NCI-H2029 treated with DMSO at 0.1 percent for 48 hours (cell line): ENCODE results near the gene PIP4K2B.

Source experiments
- DNase-seq: peaks from one replicate; lab custom pipeline; 2025; lab: John Stamatoyannopoulos, UW

Gene PIP4K2B

GRCh38 chr17:38746004-38746848 lies 53.1 kb downstream of the PIP4K2B start:
- DNase-seq, result no peak

DNA sequence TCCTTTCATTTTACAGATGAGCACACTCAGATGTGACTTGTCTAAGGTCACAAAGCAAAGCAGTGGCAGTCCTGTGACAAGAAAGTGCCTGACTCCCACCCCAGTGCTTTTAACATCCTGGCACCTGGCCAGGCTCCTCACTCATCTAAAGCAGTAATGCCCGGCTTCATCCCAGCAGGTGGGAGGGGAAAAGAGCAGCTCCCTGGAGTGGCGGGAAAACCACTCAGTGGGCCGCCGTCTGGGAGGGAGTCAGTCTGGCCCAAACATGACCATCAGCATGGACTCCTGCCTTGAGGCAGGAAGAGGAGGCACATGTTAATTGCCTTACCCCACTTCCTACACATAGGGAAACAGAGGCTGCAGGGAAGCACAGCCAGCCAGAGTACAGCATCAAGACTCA lies 53.8 kb downstream of the PIP4K2B start:
- peak; percentile 29 for DNase-seq

DNA sequence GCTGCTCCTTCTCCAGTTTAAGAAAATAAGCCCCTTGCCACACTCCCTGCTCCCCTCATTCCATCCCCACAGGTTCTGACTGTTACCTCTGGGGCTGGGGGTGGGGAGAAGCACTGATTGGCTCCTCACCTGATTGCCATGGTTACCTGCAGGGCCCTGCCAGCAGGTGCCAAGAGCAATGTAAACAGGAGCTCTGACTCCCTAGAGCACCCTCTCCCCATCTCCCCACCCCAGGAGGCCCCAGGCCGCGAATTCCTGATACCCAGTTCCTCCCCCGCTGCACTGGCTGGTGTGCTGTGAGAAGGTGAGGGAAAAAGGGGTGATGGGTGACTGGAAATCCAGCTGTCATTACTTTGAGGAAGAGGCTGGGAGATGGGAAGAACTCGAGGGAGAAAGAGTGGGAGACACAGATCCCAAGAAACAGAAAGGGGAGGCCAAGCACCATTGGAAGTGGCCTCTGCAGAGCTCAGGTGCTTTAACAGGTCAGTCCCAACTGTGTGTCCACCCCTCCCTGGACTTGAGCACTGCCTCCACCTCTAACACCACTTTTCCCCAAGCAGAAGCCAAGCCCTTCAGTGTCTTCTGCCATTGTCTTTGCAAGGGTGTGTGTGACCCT lies 55.7 kb downstream of the PIP4K2B start:
- peak; percentile 27 for DNase-seq

DNA sequence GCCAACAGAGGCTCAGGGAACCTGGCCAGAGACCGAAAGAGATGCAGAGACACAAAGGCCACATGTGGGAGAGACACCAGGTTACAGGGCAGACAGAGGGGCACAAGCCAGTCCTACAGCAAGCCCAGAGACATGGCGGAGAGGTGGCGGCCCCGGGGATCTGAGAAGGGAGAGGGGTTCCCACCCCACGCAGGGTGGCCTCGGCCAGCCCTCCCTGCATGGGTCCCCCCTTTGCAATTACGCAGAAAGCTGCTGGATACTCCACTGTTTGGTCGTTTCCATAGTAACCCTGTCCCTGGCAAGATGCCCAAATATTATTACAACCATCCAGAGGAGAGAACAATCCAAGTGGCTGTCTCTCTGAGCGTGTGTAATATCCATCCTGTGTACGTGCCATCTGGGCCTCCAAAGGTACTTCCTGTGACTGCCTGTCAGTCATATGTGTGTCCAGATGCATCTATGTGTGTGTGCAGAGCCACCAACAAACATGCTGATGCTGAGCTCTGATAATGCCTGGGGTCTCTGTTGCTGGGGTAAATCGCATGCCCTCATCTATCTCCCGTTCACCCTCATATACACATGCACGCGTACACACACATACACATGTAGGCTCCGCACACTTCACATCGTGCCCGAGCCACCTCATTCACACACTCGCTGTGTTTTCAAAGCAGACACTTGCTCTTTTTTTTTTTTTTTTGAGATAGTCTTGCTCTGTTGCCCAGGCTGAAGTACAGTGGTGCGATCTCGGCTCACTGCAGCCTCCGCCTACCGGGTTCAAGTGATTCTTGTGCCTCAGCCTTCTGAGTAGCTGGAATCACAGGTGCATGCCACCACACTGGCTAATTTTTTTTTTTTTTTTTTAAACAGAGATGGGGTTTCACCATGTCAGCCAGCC lies 56.7 kb downstream of the PIP4K2B start:
- peak; percentile 41 for DNase-seq

DNA sequence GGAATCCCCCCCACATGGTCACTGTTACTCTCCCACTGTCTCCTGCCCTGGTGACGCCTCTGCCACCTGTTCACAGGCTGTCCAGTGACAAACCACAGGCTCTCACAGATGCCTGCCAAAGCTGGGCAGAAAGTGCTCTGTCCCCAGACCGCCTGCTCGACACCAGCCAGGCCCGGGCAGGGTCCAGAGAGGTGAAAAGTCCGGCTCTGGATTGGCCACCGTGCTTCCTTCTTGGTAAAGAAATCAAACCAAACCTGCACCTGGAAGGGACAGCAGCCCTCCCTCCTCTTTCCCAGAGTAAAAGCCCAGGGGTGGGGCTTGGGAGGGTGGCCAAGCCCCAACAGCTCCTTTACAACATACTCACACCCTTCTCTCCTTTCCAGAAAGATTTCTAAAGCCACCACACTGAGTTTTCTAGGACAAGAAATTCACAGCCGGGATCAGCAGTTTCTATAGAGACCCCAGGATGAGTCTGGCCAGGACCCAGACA lies 57.4 kb downstream of the PIP4K2B start:
- no peak for DNase-seq

- no peak for DNase-seq
These were observed 57.9 kb downstream of the PIP4K2B start for GRCh38 chr17:38741461-38741860.

GRCh38 chr17:38740806-38741205 lies 58.5 kb downstream of the PIP4K2B start:
- no peak for DNase-seq

GRCh38 chr17:38740044-38740443 lies 59.3 kb downstream of the PIP4K2B start:
- no peak for DNase-seq

DNA sequence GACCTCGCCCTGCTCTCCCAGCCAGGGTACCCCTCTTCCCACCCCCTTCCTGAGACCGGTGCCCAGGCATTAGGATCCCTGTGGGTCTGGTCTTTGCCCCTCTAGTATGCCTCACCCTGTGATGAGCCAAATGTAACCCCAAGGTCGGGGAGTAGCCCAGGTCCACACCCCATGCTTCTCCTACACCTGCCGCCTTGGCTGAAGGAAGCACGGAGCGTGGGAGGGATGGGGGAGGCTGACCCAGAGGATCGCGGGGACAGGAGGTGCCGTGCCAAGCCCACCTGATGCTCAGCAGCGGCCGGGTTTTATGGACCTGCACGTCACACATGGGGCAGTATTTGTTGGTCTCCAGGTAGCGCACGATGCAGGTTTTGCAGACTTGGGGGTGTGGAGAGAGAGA lies 60.1 kb downstream of the PIP4K2B start:
- DNase-seq, result no peak

GRCh38 chr17:38738686-38739085 lies 60.7 kb downstream of the PIP4K2B start:
- no peak for DNase-seq

DNA sequence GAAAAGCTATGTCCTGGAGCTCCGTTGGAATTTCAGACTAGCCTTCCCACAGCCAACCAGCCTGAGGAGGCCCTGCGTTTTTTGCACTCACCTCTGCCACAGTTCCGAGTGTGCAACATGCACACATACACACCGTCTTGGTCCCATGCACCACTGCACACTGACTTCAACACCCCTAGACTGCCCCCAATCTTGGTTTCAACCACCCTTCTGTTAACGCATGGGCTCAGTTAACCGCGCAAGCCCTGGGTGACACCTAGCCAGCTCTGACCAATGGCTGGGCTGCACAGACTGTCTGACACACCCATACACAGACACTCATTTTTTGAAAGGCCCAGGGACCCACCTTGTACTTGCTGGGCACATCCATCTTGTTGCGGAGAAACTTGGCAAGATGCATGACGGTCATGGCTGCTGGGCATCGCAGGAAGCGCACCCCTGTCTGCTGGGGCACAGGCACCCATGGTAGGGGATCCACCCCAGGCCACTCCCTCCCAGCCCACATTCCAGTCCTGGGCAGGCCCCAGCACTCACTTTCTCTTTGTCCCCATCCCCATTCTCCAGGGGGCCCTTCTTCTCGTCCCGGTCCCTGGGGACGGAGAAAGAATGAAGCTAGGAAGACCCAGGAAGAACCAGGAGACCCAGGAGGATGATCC lies 61.2 kb downstream of the PIP4K2B start:
- DNase-seq, result no peak

- no peak for DNase-seq
These were observed 64.0 kb downstream of the PIP4K2B start for GRCh38 chr17:38735161-38735997.

- no peak for DNase-seq
These were observed 65.1 kb downstream of the PIP4K2B start for GRCh38 chr17:38733982-38734973.

DNA sequence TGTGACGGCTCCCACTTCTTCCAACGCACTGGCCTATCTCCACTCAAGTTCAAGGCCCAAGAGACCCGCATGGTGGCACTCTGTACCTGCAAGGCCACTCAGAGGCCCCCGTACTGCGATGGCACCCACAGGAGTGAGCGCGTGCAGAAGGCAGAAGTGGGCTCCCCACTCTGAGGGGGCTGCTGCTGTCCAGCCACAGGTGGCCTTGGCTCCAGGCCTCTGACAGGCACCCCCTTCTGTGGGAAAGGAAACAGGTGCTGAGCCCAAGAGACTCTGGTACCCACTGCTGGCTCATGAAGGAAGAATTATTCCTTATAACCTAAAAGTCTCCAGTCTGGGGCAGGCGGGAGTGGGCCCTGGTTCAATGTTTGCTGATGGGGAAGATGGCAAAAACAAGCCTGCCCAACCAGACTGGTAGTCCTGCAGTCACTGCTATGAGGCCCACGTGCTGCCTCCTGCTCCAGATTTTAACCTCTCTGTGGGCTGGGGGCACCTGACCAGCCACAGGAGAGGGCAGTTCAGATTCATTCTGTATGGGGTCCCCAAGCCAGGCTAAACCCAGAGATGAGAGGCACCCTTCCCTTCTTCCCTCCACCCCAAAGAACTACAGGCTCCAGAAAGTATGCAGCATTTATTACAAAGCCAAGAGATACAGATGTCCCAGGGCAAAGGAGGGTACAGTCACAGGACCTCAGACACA lies 65.9 kb downstream of the PIP4K2B start:
- DNase-seq, result no peak

DNA sequence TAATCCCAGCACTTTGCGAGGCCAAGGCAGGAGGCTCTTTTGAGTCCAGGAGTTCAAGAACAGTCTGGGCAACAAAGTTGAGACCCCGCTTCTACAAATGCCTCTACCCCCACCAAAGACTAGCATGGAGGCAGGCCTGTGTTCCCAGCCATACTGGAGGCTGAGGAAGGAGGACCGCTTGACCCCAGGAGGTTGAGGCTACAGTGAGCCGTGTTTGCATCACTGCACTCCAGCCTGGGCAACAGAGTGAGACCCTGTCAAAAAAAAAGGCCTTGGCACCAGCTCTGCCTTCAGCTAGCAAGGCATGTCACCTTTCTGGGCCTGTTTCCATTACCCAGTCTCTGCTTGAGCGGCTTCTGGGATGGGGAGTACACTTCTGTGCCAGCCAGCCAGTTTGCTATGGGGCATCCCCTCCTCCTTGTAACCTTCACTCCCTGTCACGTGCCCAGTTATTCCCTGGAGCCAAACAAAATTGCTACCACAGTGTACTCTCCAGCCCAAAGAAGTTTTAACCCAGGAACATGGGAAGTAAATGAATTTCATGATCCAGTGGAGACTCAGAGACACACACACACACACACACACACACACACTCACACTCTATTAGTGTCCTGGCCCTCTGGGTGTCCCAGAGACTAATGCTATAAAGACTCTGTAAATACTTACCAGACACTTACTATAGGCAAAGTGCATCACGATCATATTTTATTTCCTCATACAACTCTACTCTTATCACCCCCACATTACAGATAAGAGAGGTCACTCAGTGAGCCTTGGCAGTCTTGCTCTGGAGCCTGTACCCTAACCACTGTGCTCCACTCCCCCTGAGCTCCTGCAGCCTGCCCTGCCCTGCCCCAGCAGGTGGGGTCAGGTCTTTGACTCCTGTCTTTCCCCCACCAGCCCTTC lies 66.7 kb downstream of the PIP4K2B start:
- no peak for DNase-seq

DNA sequence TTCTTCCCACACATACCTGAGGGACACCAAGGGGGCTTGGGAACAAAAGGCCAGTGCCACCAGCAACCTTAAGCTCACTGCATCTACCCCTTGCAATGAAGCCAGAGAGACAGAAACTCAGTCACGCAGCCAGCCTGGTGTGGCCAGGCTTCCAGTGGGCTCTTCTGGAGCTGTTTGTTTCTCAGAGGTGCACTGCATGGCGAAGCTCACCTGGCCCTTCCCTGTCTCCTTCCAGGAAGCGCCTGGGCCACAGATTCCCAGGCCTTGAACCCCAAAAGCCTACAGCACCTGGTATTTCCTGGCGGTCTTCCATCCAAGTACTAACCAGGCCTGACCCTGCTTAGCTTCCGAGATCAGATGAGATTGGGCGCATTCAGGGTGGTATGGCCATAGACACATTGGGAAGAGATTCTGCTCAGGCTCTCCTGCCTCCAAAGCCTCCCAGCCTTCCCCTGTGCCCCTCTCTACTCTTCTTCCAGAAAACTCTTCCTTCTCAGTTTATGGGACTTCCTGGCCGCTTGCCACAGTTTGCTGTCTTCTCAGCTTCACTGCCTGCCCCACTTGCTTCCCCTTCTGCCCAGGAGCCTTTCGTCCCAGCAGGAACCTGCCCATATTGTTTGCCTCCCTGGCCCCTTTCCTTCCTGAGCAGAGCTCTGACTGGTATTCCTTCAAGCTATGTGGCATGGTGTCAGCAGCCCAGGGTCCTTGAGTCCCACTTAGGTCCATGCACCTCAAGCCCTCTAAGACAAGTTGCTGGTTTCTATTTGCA lies 67.6 kb downstream of the PIP4K2B start:
- no peak for DNase-seq
